Left lobe of liver (tissue), 2 donors: ENCODE data around the gene NLRP10. TPM values are rescaled to one million over a fixed set of nuclear protein-coding genes. Genes with fewer than 3 reads are reported as not detected.
"Not testable (repeated sequence)": the region's sequence is repeated elsewhere in the genome, so short reads cannot be mapped to it uniquely, and the experiment has no call there.

ENCODE experiments used
- ATAC-seq: fragments of 200-7000 bp; cut with Tn5 transposase; one replicate; pipeline ENCODE4 v1.9.1; 2020; ENCODE audit warnings: mild to moderate bottlenecking, moderate library complexity
- DNase-seq: peaks from one replicate; pipeline ENCODE4 v3.0.0-alpha.2; 2020; ENCODE audit warnings: low spot score
- total RNA-seq: library from RNA; stranded (reverse); gene quantifications from one replicate; pipeline ENCODE4 v1.2.1, GENCODE V29; 2021
- donor health status: DM: no; HTN: no; CAD: no; lungs with moderate emphysema.
- donor health status: DM: no; HTN: yes; CAD: no.

The NLRP10 gene, protein sequence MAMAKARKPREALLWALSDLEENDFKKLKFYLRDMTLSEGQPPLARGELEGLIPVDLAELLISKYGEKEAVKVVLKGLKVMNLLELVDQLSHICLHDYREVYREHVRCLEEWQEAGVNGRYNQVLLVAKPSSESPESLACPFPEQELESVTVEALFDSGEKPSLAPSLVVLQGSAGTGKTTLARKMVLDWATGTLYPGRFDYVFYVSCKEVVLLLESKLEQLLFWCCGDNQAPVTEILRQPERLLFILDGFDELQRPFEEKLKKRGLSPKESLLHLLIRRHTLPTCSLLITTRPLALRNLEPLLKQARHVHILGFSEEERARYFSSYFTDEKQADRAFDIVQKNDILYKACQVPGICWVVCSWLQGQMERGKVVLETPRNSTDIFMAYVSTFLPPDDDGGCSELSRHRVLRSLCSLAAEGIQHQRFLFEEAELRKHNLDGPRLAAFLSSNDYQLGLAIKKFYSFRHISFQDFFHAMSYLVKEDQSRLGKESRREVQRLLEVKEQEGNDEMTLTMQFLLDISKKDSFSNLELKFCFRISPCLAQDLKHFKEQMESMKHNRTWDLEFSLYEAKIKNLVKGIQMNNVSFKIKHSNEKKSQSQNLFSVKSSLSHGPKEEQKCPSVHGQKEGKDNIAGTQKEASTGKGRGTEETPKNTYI
- total RNA-seq = not detected

DNA sequence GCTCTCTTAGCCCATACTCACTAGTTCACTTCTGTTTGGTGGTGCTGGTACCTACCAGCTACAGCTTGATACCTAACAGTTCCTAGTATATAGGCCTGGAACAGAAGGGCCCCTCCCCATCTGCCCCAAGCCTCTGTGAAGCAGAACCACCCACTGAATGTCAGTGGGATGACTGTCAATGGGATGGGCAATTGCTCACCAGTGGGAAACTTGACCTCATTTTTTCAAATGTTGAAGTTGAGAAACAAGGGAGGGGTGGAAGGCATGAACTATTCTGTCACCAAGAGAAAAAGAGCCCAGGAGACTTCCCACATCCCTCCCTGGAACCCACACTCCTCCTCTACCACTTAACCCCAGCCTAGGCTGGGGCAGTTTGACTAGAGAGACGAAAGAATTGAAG, at the start of gene NLRP10:
NLRP10 (minus strand) TSS at position 62 of the 400 bp plus-strand sequence. CDS start 1,952 bp downstream, outside the sequence.
- ATAC-seq (no peak), DNase-seq (no peak)

DNA sequence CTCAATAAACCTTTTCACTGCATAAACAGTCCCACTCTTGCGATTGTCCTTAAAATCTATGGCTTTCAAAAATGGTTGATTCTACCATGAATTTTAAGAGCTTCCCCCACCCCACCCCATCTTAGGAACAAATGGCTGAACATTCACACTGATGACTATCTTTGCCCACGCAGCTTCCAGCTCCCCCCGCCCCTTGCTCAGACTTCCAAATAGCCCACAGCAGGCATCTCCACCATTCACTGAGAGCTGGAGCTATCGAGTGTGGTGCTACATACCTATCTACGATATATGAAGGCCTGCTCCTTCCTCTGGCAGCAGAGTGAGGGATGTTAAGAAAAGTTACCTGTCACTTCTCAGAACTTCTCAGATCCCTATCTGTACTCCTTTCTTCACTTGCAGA, 48.6 kb upstream of the NLRP10 start:
- ATAC-seq (no peak), DNase-seq (peak; percentile 7)

DNA sequence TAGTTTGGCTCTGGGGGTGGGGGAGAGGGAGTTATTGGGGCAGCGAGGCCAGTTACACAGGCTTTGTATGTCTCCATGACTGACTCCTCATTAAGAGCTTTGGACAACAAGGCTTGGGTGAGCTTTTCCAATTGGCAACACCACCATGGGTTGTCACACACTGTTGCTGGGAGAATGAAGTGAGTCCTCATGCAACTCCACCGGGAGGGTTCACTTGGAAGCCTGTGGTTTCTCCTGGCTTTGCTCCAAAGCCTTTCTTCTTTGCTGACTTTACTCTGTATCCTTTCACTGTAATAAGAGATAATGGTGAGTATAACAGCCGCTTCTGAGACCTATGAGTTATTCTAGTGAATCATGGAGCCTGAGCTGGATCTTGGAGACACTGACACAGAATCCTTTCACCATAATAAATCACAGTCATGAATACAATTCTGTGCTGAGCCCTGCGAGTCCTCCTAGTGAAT, 46.8 kb upstream of the NLRP10 start:
- peak; percentile 11 for DNase-seq
- ATAC-seq = no peak

DNA sequence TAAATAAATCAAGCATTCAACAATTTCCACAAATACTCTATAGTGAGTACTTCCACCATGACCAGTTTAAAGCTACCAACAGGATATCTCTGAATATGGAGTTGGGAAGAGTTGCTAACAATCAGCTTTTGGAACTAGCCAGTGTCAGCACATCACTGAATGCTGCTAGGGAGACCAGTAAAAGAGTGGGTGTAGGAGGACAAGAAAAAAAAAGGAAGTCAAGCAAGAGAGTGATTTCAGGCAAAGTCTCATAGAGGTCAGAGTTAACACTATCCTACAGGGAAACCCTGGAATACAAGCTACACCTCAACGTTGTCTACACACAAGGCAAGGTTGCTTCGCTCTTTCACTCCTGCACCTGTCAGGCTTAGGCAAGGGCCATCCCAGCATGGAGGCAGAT, 46.1 kb upstream of the NLRP10 start:
- no peak for ATAC-seq
- DNase-seq = no peak

DNA sequence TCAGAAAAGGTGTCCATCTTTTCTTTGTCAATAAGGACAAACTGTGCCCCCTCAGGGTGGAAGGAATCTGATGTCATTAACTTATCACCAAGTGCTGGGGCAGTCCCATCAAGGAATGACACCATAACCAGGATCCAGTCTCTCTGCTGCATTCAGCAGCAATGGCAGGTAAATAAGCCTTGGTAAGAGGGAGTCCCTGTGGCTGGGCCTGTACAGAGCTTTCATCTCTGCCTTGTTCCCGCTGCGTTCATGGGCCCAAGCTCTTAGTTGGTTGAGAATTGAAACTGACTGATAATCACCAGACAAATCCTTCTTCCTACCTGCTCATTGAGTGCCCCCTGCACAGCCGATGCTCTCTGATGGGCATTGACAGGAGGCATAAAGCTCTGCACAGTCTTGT, 44.6 kb upstream of the NLRP10 start:
- ATAC-seq (no peak), DNase-seq (peak; percentile 6)

DNA sequence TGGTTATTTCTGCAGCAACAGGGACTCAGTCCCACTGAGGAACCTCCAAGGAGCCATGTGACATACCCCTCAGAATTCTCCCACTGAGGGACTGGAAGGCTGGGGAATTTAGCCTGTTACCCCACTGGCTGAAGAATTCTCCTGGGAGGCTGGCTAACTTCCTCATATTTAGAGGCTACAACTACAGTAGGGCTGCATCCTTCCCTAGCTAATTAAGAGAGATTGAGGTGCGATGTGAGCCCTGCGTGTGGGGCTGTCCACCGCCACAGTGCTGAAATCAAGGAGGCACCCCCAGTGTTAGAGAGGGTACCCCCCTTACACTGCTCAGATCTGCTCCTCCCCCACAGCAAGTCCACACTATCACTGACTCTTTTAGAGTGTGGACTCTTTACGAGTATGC, 43.0 kb upstream of the NLRP10 start:
- ATAC-seq (no peak), DNase-seq (peak; percentile 12)

DNA sequence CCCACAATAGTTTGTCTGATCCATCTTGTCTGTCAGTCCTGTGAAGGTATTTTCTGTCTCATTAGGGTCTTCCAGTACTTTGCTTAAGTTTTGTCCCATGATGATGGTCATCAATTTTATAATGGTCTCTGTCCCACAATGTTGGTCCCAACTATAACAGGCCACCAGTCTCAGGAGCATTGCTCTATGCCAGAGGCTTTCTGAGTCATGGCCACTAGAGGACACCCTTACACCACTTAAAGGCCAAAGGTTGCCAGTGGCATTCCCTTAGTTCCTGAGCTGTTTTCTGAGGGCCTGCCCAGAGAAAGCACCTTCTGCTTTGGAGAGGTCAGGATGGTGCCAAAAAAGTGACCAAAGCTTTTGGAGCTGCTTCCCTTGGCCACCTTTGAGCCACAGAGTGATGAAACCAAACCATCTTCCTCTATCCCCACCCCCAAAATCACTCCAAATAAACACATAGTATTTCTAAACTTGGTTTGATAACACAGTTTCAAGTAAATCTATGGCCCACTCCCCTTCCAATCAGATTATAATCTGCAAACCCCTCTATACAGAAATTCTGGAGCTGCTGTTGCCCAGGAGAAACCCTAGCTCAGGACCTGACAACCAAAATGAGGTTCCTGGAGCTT, 41.2 kb upstream of the NLRP10 start:
- DNase-seq (peak; percentile 65), ATAC-seq (peak; percentile 98)

DNA sequence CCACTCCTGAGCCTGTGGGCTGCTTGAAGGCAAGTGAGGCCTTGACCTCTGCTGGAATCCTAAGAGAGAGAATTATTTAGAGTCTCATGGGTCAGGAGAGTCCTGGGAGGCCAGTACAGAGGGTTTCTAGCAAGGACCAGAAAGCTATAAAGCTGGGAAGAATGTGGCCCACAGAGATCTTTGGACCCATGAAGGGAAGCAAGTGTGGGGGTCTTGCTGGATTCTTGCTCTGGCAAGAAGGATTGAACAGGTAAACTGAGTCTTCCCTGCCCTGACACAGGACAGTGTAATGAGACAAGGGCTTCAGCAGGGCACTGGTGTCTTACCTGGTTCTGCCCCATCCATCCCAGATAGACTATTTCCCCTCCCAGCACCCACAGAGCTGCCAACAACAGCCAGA, 40.3 kb upstream of the NLRP10 start:
- DNase-seq = no peak
- ATAC-seq = no peak

DNA sequence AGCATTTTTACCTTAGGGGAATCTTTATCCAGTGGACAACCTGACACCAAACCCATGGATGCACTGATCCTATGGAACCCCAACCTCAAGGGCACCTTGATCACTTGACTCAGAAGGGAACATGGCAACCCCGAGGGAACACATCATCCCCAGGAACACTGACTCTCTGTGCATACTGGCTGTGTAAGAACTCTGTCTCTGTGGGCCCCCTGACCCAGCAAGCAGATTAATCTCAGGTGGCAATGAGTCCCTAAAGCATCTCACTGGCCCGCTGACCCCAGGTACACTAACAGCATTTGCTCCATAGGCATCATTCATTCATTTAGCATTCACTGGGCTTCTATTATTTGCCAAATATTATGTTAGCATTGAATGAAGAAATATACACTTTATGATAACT, 38.8 kb upstream of the NLRP10 start:
- ATAC-seq = no peak
- no peak for DNase-seq

DNA sequence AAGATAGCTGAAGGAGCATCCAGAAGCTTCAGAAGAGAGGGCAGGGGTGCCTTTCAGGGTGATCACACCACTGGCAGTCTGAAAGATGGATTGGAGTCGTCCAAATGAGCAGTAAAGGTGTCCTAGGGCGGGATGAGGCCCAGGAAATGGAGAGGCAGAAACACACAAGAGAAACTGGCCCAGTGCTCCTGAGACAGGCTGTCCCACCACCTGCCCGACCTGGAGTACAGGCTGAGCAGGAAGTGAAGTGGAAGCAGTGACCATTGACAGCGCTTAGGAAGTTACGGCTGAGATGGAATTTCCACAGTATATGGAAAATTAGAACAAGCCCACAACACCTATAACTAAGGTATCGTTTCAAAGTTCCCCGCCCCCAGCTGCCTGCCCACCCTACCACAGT, 37.9 kb upstream of the NLRP10 start:
- no peak for DNase-seq
- no peak for ATAC-seq

DNA sequence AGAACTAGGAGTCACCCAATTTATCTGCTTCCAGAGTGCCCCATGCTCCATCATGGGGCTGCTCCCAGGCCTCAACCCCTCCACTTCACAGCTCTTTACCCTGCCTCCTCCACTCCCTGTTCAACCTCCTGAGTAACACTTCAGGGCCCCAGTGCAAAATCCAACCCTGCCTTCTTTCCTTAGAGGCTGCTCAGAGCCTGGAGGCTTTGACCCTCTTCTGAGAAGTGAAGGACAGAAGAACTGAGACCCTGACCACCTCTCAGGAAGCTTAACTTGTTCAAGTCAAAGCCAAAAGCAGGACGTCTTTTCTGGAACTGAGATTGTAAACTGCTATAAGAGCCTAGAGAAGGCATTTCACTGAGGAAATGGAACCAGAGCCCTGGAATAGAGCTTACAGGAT, 37.4 kb upstream of the NLRP10 start:
- ATAC-seq (no peak), DNase-seq (no peak)

DNA sequence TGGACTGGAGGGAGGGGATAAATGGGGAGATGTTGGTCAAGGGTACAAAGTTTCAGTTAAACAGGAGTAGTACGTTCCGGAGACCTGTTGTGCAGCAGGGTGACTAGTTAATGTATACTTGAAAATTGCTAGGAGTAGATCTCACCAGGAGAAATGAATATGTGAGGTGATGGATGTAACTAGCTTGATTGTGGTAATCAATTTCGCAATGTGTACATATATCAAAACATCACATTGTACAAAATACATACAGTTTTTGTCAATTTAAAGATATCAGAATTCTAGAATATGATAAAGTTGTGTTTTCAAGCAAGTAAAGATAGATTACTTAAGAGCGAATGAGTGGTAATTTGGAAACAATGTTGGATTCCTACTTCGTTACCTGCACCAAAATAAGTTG, 35.1 kb upstream of the NLRP10 start:
- ATAC-seq (no peak), DNase-seq (no peak)

DNA sequence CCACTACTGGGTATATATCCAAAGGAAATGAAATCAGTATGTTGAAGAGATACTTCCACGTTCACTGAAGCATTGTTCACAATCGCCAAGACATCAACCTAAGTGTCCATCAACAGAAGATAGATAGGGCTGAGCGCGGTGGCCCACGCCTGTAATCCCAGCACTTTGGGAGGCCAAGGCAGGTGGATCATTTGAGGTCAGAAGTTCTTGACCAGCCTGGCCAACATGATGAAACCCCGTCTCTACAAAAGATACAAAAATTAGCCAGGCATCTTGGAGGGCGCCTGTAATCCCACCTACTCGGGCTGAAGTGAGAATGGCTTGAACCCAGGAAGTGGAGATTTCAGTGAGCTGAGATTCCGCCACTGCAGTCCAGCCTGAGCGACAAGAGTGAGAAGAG, 34.5 kb upstream of the NLRP10 start:
- DNase-seq (no peak), ATAC-seq (no peak)

DNA sequence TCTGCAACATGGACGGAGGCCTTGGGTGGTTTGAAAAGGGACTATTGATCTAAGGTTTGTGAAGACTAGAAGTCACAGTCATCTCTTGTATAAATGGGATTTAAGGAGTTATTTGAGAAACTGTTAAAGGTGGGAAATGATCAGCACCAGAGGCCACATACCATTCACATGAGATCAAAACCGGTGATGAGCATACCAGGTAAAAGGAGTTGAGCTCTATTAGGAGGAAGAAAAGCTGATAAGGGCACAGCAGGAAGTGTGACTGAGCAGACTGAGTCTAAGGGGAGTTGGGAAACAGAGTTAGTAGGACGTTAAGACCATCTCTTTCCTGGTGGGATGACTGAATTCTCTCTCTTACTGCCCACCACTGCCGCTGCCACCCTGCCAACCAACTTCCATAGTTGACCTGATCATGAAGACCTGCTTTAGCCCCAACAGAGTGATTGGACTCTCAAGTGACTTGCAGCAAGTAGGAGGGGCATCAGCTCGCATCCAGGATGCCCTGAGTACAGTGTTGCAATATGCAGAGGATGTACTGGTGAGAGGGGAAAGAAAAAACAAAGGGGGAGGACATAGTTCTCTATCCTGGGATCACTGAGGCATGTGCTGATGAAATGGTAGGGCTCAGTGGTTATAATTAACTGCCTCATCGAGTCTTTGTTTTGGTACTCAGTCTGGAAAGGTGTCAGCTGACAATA, 29.5 kb upstream of the NLRP10 start:
- ATAC-seq (no peak), DNase-seq (no peak)

DNA sequence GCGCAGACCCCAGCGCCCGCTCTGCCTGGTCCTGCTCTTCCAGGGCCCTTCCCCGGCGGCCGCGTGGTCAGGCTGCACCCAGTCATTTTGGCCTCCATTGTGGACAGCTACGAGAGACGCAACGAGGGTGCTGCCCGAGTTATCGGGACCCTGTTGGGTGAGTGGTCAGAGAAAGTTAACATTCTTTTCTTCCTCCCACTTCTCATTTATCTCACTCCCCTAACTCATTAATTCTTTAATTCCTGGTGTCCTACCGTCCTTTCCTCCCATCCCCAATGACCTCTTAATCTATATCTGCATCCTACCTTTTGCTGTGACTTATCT, 22.3 kb upstream of the NLRP10 start:
- ATAC-seq, DNase-seq: not testable (repeated sequence)

DNA sequence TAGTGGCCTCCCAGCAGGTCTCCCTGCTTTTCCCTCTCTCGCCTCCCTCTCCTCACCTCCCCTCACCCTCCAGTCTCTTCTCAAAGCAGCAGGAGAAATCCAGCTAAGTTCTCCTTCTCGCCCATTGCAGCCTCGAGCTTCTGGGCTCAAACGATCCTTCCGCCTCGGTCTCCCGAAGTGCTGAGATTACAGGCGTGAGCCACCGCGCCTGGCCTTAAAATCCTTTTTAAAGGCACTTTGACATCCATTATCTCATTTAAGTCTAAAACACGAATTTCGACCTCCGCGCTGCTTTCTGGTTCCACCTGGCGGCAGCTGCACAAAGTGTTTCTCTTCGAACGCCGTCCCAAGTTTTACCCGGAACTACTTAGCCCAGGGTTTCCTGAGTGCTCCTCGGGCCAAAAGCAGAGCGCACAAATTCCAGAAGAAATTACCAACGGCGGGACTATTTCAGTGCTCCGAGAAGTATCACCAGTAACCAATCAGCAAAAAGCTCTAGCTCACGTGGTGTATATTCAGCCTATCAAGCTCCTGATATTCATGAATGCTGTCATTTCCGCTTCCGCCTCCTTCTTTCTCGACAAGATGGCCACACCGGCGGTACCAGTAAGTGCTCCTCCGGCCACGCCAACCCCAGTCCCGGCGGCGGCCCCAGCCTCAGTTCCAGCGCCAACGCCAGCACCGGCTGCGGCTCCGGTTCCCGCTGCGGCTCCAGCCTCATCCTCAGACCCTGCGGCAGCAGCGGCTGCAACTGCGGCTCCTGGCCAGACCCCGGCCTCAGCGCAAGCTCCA, 21.7 kb upstream of the NLRP10 start, which contains the start of gene EIF3F:
EIF3F (plus strand) TSS at position 570 of the 792 bp plus-strand sequence; CDS start at position 586, 16 bp downstream.
- DNase-seq = peak; percentile 93
- ATAC-seq = peak; percentile 98

DNA sequence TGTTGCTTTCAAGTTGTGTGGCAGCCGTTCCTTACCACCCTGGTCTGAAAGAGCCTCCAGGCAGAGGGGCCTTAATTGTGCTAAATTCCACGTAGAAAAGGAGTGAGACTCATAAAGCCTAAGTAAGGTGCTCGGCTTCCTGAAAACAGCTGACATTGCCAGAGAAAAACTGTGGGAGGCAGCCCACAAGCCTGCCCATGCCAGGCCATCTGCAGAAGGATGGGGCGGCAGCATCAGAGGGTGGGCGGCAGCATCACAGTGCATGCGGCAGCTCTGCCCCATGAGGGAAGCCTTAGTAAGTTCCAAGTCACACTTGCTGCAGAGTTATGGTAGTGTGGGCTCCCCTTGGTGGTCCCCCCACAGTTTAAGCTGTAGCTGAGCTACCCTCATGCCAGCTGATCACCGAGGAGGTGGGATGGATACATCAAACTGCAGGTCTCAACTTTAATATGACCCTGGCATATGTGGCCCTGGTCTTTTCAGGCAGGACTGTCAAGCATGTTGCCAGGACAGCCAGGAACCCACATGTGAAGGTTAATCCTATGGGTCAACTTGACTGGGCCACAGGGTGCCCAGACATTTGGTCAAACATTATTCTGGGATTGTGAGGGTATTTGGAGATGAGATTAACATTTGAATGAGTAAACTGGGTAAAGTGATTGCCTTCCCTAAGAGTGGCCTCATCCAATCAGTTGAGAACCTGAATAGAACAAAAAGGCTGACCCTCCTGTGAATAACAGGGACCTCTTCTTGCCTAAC, 18.8 kb upstream of the NLRP10 start:
- ATAC-seq = no peak

DNA sequence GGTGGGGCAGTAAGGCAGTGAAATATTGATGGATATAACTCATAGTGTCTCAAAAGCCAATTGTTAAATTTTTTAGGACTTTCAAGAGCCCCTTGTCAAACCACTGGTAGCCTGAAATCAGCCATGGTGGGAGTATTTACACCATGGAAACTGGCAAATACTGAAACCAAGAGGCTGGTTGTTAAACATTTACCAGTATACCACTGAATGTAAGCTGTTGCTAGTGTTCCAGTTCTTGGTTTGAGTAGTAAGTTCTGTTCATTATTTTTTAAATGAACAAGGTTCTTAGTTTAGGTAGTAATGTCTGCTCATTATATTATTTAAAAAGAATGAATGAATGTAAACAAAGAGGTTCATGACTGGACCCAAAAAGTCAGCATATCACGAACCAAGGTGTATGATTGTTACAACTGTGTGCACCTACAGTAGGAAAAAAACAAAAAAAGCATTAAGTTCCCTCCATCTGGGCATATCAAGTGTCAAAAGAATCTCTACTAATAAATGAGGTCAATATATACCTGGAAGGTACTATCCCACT, 17.4 kb upstream of the NLRP10 start:
- ATAC-seq = no peak
- DNase-seq = no peak

More for the DNA sequence above, 18.8 kb upstream of the NLRP10 start:
- DNase-seq = no peak

DNA sequence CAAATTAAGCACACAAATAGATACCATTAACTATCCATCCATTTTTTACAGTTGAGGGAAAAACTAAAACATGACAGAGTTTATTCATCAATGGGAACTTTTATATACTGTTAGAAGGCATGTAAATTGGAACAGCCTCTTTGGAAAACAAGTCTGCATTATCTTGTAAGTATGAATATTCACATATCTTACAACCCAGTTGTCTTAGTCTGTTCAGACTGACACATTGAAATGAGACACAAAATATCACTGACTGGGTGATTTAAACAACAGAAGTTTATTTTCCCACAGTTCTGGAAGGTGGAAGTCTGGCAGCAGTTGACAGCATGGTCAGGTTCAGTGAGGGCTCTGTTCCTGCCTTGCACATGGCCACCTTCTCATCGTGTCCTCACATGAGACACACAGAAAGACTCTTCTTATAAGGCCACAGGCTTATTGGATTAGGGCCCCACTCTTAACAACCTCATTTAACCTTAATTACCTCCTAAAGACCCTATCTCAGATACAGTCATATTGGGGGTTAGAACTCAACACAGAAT, 16.4 kb upstream of the NLRP10 start:
- ATAC-seq = no peak

More for the DNA sequence above, 16.4 kb upstream of the NLRP10 start:
- no peak for DNase-seq
